ENCODE data around the gene ZNF273.
A peak's percentile ranks its signal among the peaks of the same experiment; 100 is the strongest.
"Not testable (repeated sequence)": the region's sequence is repeated elsewhere in the genome, so short reads cannot be mapped to it uniquely, and the experiment has no call there.

Gene ZNF273

DNA sequence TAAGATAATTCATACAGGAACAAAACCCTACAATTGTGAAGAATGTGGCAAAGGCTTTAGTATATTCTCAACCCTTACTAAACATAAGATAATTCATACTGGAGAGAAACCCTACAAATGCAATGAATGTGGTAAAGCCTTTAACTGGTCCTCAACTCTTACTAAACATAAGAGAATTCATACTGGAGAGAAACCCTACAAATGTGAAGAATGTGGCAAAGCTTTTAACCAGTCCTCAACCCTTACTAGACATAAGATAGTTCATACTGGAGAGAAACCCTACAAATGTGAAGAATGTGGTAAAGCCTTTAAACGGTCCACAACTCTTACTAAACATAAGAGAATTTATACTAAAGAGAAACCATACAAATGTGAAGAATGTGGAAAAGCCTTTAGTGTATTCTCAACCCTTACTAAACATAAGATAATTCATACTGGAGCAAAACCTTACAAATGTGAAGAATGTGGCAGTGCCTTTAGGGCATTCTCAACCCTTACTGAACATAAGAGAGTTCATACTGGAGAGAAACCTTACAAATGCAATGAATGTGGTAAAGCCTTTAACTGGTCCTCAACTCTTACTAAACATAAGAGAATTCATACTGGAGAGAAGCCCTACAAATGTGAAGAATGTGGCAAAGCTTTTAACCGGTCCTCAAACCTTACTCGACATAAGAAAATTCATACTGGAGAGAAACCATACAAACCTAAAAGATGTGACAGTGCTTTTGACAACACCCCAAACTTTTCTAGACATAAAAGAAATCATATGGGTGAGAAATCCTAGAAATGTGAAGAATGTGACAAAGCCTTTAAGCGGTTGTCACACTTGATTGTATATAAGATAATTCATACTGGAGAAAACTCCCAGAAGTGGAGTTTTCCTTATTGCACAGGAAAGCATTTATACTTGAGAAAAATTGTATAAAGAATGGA lies 25.4 kb downstream of the ZNF273 start:
- not testable (repeated sequence) for H3K27ac Mint-ChIP-seq; ATAC-seq (ENCODE audit: low read depth); H3K4me3 Mint-ChIP-seq; DNase-seq (ENCODE audit: low spot score in 2 of 2); H3K27me3 Mint-ChIP-seq; H3K4me1 Mint-ChIP-seq
- peaks cover 53% of the 10 kb centered on the region for H3K36me3 Mint-ChIP-seq
- peaks cover 13% of the 10 kb centered on the region for H3K9me3 Mint-ChIP-seq

DNA sequence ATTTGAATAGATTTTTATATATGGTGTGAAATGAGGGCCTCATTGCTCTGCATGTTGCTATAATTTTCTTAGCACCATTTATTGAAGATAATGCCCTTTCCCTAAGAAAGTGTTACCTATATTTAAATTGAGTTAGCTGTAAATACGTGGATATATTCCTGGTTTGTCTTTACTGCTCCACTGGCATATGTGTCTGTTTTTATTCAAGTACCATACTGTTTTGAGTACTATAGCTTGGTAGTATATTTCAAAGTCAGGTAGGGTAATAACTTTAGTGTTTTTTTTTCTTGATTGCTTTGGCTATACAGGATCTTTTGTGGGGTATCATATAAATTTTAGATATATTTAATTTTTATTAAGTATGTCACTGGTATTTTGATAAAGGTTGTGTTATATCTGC lies 31.4 kb downstream of the ZNF273 start:
- Mint-ChIP-seq H3K27me3 (no peaks in the 10 kb centered on the region), H3K9me3 (no peaks in the 10 kb centered on the region), H3K4me3 (no peak overlapping the region), H3K36me3 (peaks cover 4% of the 10 kb centered on the region), H3K27ac (no peak overlapping the region), H3K4me1 (no peaks in the 10 kb centered on the region)
- ATAC-seq (ENCODE audit: low read depth) (no peak), DNase-seq (ENCODE audit: low spot score in 2 of 2) (no peak)

DNA sequence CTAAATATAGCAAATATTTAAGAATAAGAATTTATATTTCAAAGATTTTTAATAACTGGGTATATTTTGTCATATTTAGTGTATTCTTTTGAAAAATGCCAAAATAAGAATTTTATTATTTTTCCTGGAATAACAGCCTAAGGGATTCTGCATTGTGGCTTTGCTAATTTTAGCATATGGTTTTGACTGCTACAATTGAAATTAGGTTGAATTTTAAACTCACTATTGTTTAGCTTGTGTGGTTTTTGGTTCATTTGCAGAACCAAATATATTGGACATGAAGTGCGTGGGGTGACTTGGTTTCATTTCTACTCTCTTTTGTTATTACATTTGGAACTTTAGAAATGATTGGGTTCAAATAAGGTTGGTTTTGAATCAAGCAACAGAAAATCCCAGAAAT lies 35.5 kb downstream of the ZNF273 start:
- H3K27me3 Mint-ChIP-seq, result no peaks in the 10 kb centered on the region
- peaks cover 2% of the 10 kb centered on the region for H3K36me3 Mint-ChIP-seq
- no peak overlapping the region for H3K27ac Mint-ChIP-seq
- no peaks in the 10 kb centered on the region for H3K9me3 Mint-ChIP-seq
- no peaks in the 10 kb centered on the region for H3K4me1 Mint-ChIP-seq
- H3K4me3 Mint-ChIP-seq, result no peak overlapping the region
- no peak for ATAC-seq (ENCODE audit: low read depth)
- no peak for DNase-seq (ENCODE audit: low spot score in 2 of 2)

DNA sequence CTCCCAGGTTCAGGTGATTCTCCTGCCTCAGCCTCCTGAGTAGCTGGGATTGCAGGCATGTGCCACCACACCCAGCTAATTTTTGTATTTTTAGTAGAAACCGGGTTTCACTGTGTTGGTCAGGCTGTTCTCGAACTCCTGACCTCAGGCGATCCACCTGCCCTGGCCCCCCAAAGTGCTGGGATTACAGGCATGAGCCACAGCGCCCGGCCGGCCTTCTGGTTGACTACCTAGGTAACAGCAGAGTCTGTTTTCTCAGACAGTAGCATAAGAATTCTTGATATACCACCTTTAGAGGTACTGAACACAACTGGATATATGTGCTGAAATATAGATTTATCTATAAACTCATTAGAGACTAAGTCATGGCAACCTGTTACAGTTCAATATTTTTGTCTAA lies 36.9 kb downstream of the ZNF273 start:
- not testable (repeated sequence) for ATAC-seq (ENCODE audit: low read depth); H3K4me1 Mint-ChIP-seq; H3K27ac Mint-ChIP-seq; H3K9me3 Mint-ChIP-seq; H3K4me3 Mint-ChIP-seq; H3K36me3 Mint-ChIP-seq; H3K27me3 Mint-ChIP-seq; DNase-seq (ENCODE audit: low spot score in 2 of 2)

DNA sequence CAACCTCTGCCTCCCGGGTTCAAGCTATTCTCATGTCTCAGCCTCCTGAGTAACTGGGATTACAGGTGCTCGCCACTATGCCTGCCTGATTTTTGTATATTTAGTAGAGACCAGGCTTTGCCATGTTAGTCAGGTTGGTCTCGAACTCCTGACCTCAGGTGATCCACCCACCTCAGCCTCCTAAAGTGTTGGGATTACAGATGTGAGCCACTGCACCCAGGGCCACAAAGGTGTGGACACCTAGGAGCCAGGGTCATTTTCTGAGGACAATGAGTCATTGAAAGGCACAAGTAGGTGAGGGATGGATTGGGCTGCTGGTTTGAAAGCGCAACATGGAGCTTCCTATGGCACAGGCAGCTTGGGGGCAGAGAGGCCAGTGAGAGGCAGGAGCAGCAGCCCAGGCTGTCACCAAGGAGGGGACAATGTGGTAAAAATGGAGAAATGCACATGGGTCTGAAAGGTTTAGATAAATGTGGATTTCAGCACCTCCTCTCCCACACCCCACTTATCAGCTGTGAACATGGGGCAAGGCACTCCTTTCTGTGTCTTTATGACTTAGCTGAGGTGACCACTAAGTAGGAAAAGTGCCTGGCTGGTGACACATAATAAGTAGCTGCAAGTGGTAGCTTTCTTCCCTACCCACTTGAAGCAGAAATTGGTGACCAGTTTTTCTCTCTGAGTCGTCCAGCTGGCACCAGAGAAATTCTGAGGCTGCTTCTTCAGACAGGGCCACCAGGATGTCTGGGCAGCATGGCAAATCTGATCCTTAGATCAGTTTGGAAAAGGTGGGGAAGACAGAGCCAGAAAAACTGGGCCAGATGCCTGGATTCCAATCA lies 41.8 kb downstream of the ZNF273 start:
- ATAC-seq (ENCODE audit: low read depth); H3K9me3 Mint-ChIP-seq; H3K27ac Mint-ChIP-seq; H3K4me3 Mint-ChIP-seq; H3K4me1 Mint-ChIP-seq; H3K36me3 Mint-ChIP-seq; DNase-seq (ENCODE audit: low spot score in 2 of 2): not testable (repeated sequence)
- peaks cover 26% of the 10 kb centered on the region for H3K27me3 Mint-ChIP-seq

DNA sequence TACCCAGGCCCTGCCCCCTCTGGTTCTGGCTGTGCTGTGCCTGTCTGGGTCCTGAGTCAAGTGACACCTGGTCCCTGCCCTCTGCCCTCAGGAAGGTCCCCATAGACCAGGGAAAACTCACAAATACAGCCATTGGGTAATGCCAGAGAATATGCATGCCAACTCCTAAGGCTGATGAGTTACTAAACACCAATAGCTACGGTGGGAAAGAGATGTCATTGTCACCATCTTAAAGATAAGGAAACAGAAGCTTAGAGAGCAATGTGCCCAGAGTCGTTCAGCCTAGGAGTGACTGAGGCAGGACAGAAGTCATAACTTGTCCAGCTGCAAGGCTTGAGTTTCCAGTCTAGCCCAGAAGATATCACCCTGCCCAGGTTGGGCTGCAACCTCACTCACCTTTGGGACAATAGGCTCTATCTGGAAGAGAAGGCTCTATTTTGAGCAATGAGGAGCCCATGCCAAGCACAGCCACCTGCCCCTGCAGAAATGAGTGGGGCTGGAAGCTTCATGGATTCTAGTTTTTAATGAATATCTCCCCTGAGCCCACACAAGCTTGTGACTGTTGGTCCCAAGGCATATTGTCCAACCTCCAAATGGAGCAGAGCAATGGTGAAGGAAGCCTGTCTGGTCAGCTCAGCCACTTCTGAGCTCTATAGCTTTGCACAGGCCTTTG lies 42.6 kb downstream of the ZNF273 start:
- DNase-seq (ENCODE audit: low spot score in 2 of 2), result no peak
- no peaks in the 10 kb centered on the region for H3K9me3 Mint-ChIP-seq
- H3K27ac Mint-ChIP-seq, result no peak overlapping the region
- peaks cover 3% of the 10 kb centered on the region for H3K4me1 Mint-ChIP-seq
- no peak overlapping the region for H3K4me3 Mint-ChIP-seq
- no peaks in the 10 kb centered on the region for H3K36me3 Mint-ChIP-seq
- H3K27me3 Mint-ChIP-seq, result peaks cover 26% of the 10 kb centered on the region
- ATAC-seq (ENCODE audit: low read depth), result no peak

DNA sequence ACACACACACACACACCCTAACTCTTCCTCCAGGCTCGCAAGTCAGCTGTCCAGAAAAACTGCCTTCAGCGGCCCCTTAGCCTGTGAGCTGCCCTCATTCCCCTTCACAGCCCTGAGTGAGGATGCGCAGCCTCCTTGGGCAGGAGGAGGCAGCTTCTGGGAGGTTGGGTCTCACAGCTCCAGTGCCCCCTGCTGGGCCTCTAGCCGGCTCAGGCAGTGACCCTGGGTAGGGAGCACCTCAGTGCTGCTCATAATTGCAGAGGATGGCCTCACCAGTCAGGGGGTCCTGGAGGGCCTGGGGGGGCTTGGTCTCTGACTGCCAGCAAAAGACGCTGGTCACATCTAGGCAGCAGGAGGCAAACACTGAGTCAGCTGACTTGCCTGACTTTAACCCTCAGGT lies 43.7 kb downstream of the ZNF273 start:
- Mint-ChIP-seq H3K9me3 (no peaks in the 10 kb centered on the region), H3K27me3 (peaks cover 26% of the 10 kb centered on the region), H3K4me1 (peaks cover 9% of the 10 kb centered on the region), H3K27ac (no peak overlapping the region), H3K4me3 (no peak overlapping the region), H3K36me3 (no peaks in the 10 kb centered on the region)
- ATAC-seq (ENCODE audit: low read depth), result no peak
- DNase-seq (ENCODE audit: low spot score in 2 of 2), result no peak

DNA sequence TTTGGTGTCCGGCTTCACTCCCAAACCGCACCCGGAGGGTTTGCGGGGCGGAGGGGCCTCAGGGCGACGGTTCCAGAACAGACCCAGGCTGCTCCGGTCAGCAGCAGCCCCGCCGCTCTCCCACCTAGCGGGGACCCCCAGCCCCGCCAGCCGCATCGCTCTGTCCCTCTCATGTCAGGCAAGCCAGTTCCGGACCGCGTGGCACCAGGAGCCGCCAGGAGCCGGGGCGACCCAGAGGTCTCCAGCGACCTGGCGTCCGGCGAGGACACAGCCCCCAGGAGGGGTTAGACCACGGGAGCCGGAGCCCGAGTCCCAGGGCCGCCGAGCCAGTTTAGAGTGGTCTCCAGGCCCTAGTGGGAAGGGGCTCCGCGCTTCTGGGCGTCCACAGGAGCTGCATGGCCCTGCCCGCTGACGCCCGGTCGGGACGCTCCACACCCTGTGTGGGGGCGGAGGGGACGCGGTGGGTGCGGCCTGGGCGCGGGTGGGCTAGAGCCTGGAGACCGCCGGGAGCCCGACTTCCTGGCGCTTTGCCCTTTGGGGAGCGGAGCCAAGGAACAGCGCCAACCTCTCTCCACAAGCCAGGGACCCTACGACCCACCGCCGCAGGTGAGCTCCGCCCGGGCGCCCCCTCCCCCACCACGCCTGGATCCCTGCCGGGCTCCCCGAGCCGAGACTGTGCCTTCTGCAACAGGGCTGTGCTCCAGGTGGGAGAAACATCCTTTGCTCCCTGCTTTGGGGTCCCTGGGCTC lies 44.4 kb downstream of the ZNF273 start:
- Mint-ChIP-seq H3K4me3 (peak overlapping the region; percentile 58), H3K9me3 (no peaks in the 10 kb centered on the region), H3K27ac (no peak overlapping the region), H3K27me3 (peaks cover 26% of the 10 kb centered on the region), H3K4me1 (peaks cover 9% of the 10 kb centered on the region), H3K36me3 (no peaks in the 10 kb centered on the region)
- DNase-seq (ENCODE audit: low spot score in 2 of 2) (no peak), ATAC-seq (ENCODE audit: low read depth) (no peak)

DNA sequence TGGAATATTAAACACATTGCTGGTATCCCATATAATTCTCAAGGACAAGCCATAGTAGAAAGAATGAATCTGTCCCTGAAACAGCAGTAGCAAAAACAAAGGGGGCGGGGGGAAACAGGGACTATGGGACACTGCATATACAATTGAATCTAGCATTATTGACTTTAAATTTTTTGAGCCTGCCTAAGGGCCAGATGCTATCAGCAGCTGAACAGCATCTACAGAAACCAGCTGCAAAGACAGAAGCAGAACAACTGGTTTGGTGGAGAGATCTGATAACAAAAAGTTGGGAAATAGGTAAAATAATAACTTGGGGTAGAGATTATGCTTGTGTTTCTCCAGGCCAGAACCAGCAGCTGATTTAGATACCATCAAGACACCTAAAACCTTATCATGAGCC lies 45.7 kb downstream of the ZNF273 start:
- H3K4me3 Mint-ChIP-seq; H3K9me3 Mint-ChIP-seq; ATAC-seq (ENCODE audit: low read depth); DNase-seq (ENCODE audit: low spot score in 2 of 2); H3K4me1 Mint-ChIP-seq; H3K27ac Mint-ChIP-seq; H3K36me3 Mint-ChIP-seq: not testable (repeated sequence)
- H3K27me3 Mint-ChIP-seq, result peaks cover 26% of the 10 kb centered on the region

DNA sequence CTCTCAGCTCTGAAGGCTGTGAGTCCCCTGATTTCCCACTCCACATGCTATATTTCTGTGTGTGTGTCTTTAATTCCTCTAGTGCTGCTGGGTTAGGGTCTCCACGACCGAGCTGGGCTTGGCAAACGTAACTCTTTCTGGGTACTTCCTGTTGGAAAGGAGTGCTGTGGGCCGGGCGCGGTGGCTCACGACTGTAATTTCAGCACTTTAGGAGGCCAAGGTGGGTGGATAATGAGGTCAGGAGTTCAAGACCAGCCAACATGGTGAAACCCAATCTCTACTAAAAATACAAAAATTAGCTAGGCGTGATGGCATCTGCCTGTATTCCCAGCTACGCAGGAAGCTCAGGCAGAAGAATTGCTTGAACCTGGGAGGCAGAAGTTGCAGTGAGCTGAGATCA lies 47.6 kb downstream of the ZNF273 start:
- not testable (repeated sequence) for H3K4me3 Mint-ChIP-seq; DNase-seq (ENCODE audit: low spot score in 2 of 2); ATAC-seq (ENCODE audit: low read depth); H3K9me3 Mint-ChIP-seq; H3K4me1 Mint-ChIP-seq; H3K36me3 Mint-ChIP-seq; H3K27ac Mint-ChIP-seq
- peaks cover 22% of the 10 kb centered on the region for H3K27me3 Mint-ChIP-seq

DNA sequence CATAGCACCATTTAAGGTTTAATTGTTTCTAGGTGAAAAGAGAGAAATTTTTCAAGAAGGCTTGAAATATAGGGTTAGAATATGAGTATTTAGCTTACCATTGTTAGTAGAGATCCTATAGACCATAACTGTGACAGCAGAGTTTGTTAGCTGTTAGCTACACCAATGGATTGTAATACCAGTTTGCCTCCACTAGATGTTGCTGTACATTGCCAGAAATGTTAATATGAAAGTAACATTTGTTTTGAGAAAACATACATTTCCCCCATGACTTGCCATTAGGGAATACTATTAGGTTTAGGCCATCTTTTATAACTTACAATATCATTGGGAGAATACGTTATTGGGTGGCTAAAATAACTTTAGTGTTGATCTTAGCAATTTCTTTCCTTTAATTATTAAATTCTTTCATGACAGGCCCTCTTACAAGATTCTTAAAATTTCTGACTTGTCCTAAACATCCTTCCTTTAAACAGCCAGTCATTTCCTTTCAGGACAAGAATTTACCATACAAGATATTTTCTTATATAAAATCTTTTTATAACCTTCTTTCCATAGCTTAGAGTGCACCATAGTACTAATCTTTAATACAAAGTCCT lies 48.3 kb downstream of the ZNF273 start:
- Mint-ChIP-seq H3K4me3 (no peak overlapping the region), H3K4me1 (peaks cover 9% of the 10 kb centered on the region), H3K9me3 (no peaks in the 10 kb centered on the region), H3K27me3 (peaks cover 16% of the 10 kb centered on the region), H3K27ac (no peak overlapping the region), H3K36me3 (peaks cover 2% of the 10 kb centered on the region)
- DNase-seq (ENCODE audit: low spot score in 2 of 2) (peak in 1 of 2 donors; percentile 48), ATAC-seq (ENCODE audit: low read depth) (peak; percentile 57)

DNA sequence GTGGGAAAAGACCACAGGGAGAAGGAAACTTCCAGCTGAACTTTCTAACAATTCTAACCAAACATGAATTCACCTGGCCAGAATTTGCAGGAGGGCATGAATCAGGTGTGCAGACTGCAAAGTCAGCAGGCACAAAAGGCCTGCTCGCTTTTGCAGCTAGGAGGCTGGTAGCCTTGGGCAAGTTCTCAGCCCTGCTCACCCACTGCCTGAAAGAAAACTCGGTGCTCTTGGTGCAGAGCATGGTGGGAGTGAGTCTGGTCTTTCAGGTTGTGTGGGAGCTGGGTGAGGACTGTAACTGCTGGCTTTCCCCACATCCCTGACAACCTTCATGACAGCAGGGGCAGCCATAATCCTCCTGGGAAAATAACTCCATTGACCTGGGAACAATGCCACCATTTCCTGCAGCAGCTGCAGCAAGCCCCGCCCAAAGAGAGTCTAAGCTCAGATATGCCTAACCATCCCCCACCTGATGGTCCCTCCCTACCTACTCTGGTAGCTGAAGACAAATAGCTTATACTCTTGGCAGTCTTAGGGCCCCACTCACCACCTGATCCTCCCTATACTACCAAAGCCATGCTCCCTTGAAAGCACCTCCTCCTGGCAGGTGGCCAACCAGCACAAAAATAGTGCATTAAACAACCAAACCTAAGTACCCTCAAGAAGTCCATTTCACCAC lies 56.1 kb downstream of the ZNF273 start:
- DNase-seq (ENCODE audit: low spot score in 2 of 2), result no peak
- no peak overlapping the region for H3K27ac Mint-ChIP-seq

DNA sequence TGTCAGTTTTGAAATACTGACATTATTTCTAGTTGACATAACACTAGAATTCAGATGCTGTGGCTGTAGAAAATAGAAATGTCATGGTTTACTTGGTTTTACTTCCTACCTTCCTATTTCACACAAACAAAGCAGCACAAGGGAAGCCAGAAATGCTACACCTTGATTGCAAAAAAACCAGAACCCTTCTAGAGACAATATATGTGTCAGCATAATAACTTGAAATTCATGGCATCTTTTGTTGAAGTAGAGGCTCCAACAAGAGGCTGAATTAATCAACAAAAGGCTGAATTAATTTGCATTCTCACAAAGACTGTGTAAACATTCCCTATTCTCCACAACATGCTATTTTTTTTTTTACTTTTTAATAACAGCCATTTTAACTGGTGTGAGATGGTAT lies 62.5 kb downstream of the ZNF273 start:
- Mint-ChIP-seq H3K4me3 (no peak overlapping the region), H3K9me3 (peaks cover 12% of the 10 kb centered on the region), H3K27ac (no peak overlapping the region), H3K36me3 (no peaks in the 10 kb centered on the region), H3K27me3 (no peaks in the 10 kb centered on the region), H3K4me1 (no peaks in the 10 kb centered on the region)
- ATAC-seq (ENCODE audit: low read depth) (no peak), DNase-seq (ENCODE audit: low spot score in 2 of 2) (no peak)

More for the DNA sequence above, 56.1 kb downstream of the ZNF273 start:
- Mint-ChIP-seq H3K9me3 (peaks cover 16% of the 10 kb centered on the region), H3K36me3 (peaks cover 6% of the 10 kb centered on the region), H3K27me3 (no peaks in the 10 kb centered on the region), H3K4me1 (no peaks in the 10 kb centered on the region), H3K4me3 (no peak overlapping the region)
- no peak for ATAC-seq (ENCODE audit: low read depth)
